ENCODE data around the gene FKTN. TPM values are rescaled to one million over a fixed set of nuclear protein-coding genes. Genes with fewer than 3 reads are reported as not detected.
"Not testable (repeated sequence)": the region's sequence is repeated elsewhere in the genome, so short reads cannot be mapped to it uniquely, and the experiment has no call there.

FKTN gene
- 52.4 TPM for total RNA-seq

DNA sequence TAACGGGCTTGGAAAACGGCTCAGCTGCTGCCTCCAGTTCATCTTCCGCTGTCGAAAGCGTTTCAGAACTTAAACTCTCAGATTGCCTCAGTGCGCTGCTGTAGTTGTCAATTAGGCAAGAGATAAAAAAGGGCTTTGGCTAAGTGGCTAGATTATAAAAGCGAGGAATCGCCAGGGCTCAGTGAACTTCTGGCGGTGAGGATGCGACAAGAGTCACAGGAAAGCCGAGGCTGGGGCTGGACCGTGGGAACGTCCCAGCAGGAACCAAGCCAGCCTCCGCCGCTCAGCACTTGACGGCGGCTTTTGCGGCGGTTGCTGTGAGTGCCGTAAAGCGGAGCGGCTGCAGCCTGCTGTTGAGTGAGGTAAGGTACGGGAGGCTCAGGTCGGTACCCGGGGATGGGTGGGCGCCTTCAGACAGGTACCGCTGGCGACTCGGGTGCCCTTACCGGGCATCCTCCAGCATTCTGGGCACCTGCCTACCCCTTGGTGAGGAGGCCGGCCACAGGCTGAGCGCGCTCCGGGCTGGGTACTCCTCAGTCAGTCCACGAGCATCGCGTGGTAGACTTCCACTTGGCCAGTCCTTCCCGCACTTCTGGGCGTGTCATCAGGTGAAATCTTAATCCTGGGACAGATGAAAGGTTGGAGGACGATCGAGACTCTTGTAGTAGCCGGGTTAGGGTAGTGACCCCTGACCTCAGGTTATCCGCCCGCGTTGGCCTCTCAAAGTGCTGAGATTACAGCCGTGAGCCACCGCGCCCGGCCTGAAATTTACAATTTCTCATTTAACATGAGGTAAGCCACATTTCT lies at the start of gene FKTN:
TSS of gene FKTN (plus strand) at position 328 of the 807 bp plus-strand sequence. CDS start 16,902 bp downstream, outside the sequence.
- peak; percentile 94 for DNase-seq

DNA sequence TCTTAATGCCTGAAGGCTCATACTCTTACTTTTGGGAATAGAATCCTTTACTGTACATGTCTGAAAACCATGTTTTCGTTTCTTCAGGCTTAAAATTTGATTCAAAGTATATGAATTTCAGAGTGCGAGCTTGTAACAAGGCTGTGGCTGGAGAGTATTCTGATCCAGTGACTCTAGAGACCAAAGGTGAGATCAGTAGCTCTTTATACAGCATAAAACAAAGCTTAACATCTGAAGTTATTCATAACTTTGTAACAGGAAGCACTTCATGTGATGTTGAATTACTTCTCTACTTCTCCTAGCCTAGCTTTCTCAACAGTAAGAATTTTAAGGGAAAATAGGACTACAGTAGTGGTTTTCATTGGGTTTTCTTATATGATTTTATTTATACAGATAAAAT lies 49.4 kb upstream of the FKTN start:
- DNase-seq = no peak

DNA sequence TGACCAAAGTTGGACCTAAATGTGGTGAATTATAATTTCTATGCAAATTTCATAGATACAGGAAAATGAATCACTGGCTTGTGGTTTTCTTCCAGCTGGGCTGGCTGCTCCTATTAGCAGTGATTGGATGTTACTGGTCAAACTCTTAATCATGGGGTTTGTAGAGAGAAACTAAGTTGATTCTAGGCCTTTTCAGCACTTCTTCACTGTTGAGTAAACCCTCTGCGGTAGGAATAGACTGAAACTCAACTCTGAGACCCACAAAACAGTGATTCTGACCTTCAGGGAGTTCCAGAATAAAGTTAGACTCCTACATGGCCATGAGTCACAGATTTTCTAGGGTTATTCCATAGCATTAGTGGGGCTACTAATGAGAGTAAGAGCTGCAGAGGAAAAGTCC lies 47.9 kb upstream of the FKTN start:
- no peak for DNase-seq

DNA sequence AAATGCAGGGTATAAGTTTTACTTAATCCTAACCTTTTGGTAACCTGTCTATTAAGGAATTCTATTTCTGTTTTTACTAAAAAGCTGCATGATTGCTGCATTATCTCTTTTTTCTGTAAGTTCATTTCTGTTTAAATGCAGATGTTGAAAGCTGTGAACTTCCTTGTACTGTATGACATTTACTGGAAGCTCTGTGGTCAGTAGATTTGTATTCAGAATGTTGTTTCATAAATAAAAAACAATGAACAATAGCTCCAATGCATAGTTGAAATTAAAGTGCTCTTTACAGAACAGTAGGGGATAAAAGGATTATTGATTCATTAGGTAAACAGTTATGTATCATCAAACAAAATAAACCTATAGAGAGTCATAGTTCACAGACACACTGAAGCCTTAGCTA lies 46.5 kb upstream of the FKTN start:
- DNase-seq = no peak

DNA sequence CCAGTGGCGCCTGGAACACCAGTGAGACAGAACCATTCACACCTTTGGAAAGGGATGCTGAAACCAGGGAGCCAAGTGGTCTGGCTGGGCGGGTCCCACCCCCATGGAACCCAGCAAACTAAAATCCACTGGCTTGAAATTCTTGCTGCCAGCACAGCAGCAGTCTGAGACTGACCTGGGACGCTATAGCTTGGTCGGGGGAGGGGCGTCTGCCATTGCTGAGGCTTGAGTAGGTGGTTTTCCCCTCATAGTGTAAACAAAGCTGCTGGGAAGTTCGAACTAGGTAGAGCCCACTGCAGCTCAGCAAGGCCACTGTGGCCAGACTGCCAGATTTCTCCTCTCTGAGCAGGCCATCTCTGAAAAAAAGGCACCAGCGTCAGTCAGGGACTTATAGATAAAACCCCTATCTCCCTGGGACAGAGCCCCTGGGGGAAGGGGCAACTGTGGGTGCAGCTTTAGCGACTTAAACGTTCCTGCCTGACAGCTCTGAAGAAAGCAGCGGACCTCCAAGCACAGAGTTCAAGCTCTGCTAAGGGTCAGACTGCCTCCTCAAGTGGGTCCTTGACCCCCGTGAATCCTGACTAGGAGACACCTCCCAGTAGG lies 42.0 kb upstream of the FKTN start:
- DNase-seq = no peak

DNA sequence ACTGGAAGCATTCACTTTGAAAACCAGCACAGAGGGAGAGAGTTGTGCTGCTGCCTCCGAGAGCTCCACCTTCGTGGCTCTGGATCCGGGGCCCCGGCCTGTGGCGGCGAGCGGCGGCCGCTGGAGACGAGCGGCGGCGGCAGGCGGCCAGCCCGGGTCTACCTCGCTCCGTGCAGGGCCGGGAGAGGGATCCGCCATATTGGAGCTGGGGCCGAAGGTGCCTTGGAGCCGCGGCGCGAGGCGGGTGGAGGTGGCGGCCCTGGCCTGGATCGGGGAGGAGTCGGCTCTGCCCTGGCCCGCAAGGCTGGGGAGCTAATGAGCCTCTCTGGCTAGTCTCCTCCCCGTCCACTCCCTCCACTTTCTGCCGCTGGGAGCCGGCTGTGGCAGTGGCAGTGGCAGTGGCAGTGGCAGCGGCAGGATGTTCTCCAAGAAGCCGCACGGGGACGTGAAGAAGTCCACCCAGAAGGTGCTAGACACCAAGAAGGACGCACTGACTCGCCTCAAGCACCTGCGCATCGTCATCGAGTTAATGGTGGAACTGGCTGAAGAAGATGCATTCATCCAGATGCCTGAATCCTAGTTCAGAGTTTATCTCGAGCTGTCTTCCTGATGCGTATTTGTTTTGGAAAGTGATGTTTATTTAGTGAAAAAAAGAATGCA lies 38.1 kb upstream of the FKTN start:
- DNase-seq = not testable (repeated sequence)

DNA sequence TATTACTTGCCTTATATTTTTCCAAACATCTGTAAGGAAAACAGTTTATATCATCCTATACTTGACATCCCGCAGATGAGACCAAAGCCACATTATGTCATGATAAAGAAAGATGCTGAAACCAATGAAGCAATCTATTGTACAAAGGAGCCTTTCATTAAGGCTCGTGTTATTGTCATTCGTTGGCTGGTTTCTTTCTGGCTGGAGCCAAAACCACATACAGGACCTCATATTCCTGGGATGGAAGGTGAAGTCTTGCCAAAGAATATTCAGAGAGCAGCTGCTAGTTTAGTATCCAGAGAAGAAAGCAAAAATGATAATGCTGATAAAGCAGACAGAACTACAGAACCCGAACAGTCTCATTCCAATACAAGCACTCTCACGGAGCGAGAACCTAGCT lies 36.9 kb upstream of the FKTN start:
- DNase-seq = not testable (repeated sequence)

DNA sequence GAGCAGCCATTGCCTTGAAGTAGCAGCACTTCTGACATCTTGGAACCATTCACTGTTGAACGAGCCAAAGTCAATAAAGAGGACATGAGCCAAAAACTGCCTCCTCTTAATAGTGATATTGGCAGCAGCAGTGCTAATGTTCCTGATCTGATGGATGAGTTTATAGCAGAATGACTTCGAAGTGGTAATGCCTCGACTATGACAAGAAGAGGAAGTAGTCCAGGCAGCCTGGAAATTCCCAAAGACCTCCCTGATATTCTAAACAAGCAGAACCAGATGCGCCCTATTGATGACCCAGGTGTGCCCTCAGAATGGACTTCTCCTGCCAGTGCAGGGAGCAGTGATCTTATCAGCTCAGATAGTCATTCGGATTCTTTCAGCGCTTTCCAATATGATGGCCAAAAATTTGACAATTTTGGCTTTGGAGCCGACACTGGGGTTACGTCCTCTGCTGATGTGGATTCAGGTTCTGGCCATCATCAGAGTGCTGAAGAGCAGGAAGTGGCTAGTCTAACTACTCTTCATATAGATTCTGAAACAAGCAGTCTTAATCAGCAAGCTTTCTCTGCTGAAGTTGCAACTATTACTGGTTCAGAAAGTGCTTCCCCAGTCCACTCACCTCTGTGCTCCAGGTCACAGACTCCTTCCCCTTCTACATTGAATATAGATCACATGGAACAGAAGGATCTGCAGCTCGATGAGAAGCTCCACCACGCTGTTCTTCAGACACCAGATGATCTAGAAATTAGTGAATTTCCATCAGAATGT lies 35.1 kb upstream of the FKTN start:
- not testable (repeated sequence) for DNase-seq

DNA sequence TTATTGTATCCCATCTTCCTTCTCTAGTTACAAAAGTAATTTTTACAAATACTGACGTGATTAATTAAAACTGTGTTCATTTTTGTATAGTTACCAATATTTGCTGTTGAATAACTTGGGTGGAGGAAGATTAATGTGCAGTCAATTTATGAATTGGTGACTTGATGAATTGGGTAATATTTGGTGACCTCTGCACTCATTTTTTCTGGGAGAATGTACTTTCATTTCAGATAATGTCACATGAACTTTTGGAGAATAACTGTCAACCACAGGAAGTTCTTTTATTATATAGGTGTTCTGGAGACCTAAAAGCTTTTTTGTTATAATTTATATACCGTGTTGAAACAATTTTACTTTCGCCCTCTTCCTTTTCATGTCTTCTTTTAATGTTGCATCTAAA lies 26.4 kb upstream of the FKTN start:
- DNase-seq = no peak

DNA sequence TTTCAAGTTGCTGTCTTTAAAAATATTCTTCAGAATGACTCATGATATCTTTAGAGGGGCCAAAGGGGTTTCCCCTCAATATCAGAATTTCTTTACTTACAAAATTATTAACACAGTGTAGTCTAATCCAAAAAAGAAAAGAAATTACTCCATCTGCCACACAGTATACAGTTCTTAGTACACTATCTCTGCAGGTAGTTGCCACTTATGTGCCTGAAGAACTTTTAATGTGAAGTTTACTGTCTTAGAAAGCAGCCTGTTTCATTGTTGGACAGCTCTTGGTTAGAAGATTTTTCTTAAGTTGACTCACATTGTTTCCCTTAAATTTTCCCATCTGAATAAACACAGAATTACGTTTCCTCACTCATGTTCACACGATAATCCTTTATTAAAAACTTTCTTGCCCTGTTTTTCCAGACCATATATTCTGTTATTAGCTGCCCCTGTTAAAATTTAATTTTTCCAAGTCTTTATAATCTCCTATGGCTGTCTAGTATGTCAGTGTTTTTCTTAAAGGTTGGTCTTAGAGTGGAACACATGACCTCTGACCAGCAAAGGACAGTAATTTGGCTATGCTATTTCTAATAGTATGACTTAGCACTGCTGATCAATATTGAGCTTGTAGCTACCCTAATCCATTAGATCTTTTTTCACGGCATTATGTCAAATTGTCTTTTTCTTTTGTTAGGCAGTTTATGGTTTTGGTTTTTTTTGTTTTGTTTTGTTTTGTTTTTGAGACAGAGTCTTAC lies 21.8 kb upstream of the FKTN start:
- no peak for DNase-seq

DNA sequence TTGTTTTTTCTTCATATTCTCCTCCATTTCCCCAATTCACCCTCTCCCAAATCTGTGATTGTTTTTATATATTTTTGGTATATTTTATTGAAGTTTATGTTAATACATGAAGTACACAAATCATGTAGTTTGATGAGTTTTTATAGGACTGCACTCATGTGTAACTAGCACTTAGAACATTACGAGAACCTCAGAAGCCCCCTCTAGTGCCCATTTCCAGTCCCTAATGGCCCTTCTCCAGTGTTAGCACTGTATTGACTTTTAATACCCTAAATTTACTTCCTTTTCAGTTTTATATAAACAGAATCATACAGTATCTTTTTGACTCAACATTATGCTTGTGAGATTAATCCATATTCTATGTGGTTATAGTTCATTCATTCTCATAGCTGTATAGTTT lies 18.5 kb upstream of the FKTN start:
- DNase-seq = no peak

DNA sequence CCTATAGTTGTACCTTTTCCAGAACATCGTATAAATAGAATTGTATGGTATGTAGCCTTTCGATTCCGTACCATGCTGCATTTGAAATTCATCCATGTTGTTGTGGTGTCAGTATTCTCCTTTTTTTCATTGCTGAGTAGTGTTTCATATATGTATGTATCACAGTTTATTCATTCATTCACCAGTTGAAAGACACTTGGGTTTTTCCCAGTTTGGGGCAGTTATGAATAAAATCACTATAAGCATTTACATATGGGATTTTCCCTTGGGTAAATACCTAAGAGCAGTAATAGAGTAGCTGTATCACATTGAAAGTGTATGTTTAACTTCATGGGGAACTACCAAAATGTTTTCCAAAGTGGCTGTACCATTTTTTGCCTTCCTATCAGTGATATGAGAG lies 16.1 kb upstream of the FKTN start:
- no peak for DNase-seq

DNA sequence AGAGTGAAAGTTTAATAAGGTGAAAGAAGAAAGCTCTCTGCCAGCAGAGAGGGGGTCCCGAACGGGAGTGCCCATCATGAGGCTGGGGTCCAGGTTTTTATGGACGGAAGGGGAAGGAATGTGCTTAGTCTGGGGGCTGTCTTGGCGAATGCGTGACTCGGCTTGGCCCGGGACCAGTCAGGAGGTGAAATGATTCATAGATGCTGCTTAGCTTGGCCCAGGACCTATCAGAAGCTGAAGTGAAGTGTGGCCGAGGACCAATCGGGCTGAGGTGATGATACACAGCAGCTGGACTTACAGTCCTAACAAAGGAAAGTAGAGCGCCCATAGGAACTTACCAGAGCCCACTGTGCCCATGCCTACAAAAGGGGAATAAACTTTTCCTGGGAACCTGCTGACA lies 3.9 kb upstream of the FKTN start:
- no peak for DNase-seq

DNA sequence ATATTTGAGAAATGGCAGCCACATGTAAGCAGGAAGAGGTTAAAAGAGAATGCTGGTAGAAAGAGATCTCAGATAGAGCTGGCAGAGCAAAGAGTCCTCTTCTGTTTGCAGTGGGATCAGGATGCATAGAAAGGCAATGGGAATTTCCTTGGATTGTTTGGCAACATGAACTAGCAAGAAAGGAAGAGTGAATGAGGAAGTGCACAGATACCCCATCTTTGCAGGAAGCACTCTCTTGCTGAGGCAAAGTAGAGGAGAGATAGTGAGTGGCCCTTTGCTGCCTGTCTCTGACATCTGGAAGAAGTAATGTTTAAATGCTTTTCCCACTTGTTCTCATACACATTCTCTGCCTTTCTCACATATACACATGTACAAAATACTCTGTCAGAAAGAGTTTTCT lies 14.5 kb downstream of the FKTN start:
- DNase-seq = no peak

DNA sequence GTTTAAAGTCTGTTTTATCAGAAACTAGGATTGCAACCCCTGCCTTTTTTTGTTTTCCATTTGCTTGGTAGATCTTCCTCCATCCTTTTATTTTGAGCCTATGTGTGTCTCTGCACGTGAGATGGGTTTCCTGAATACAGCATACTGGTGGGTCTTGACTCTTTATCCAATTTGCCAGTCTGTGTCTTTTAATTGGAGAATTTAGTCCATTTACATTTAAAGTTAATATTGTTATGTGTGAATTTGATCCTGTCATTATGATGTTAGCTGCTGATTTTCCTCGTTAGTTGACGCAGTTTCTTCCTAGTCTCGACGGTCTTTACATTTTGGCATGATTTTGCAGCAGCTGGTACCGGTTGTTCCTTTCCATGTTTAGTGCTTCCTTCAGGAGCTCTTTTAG lies 22.0 kb downstream of the FKTN start:
- not testable (repeated sequence) for DNase-seq

DNA sequence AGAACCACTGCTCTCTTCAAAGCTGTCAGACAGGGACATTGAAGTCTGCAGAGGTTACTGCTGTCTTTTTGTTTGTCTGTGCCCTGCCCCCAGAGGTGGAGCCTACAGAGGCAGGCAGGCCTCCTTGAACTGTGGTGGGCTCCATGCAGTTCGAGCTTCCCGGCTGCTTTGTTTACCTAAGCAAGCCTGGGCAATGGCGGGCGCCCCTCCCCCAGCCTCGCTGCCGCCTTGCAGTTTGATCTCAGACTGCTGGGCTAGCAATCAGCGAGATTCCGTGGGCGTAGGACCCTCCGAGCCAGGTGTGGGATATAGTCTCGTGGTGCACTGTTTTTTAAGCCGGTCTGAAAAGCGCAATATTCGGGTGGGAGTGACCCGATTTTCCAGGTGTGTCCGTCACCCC lies 23.6 kb downstream of the FKTN start:
- DNase-seq = not testable (repeated sequence)

DNA sequence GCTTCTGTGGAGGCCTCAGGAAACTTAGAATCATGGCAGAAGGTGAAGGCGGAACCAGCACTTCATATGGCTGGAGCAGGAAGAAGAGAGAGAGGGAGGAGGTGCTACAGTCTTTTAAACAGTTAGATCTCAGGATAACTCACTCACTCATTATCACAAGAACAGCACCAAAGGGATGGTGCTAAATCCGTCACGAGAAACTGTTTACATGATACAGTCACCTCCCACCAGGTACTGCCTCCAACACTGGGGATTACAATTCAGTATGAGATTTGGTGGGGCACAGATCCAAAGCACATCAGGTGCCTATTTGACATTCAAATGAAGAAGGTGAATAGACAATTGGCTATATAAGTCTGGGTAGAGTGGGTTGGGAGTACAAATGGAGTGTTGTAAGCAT lies 35.2 kb downstream of the FKTN start:
- DNase-seq = no peak

DNA sequence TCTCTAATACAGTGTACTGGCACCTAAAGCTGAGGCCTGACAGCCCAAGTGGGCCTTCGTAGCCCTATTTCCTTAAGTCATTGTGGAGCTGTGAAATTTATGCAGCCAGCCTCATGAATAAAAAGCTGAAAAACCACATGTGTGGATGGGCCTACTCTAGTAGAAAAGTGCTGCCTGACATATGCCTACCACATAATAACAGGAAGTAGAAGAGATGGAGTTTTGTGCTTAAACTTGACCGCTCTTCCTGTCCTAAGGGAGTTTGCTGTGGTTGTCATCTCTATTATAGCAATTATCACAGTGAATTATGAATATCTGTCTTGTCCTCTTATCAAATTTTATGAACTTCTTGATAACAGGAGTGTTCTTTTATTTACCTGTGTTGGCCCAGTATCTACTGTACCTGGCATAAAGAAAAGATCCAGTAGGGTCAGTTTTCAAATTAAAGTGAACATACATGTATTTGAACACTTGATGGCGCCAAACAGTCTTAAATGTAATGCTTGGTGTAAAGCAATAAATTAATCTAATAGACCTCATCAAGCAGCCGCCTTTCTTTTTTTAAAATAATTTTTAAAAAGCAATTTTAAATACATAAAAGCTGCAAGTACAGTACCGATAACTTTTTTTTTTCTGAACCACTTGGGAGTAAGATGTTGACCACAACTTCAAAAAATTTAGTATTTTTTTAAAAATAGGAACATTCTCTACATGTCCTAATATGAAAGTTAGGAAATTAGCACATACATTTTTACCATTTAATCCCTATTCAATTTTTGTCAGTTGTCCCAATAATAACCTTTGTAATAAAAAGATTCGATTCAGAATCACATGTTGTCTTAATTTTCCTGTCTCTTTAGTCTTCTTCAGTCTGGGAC lies 51.0 kb downstream of the FKTN start:
- DNase-seq = peak; percentile 74

DNA sequence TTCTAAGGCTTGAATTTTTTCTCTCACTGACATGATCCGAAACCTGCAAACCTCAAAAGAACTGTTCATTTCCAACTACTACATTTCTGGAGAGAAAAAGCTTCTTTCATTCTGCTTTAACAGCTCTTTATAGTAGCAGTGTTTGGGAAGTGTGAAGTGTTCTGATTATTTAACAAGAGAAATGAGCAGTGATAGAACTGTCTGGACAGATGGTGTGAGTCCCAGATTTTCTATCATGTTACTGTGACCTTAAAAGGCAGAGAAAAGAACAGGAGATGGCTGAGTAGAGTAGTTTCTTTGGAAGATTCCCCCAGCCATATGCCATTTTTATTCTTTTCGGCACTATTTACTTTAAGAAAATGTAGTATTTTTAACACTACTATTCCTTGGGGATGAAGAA lies 63.1 kb downstream of the FKTN start:
- DNase-seq = no peak

DNA sequence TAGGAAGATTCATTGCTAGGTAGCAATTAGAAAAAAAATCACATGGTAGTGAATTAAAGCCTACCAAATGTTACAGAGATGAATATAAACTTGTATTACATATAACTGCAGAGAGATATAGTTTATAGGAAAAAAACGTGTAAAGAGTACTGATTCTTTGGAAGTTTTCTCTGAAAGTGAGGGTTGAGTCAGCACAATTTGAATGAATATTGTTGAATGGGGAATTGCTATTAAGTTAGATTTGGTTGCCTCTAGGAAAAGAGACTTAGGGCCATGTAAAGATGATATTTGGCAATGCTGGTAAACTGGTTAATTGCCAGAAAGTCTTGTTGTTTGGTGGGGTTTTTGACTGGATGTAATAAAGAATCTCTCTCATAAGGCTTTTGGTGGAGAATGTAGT lies 67.2 kb downstream of the FKTN start:
- DNase-seq = no peak

DNA sequence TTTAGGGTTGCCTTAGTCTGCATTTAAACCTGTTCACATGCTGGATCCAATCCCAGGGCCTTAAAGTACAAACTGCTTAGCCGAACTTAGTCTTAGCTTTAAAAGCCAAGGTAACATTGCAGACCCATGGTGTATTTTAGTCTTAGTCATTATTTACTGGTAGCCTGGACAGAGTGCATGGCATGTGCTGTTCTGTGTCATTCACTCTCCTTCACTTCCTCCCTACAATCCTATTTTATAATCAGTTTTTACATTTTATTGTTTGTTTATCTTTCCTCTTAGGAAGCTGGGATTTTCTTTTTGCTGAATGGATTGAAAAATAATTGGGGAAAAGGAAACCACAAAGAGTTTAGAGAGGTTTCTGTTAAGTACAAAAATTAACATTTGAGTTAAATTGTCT lies 74.9 kb downstream of the FKTN start:
- DNase-seq = no peak

All from tongue (tissue), 2 donors.